DMS 273 (cell line): ENCODE measurements around the gene MCM3AP.
"Not testable (repeated sequence)": the region's sequence is repeated elsewhere in the genome, so short reads cannot be mapped to it uniquely, and the experiment has no call there.

Source experiments
- DNase-seq: peaks from one replicate; lab custom pipeline; 2025; ENCODE audit not compliant: unreplicated experiment; lab: John Stamatoyannopoulos, UW

The MCM3AP gene

GRCh38 chr21:46245213-46245915 lies 40.0 kb downstream of the MCM3AP start:
- DNase-seq = no peak

GRCh38 chr21:46244602-46245001 lies 40.8 kb downstream of the MCM3AP start:
- no peak for DNase-seq

GRCh38 chr21:46243960-46244361 lies 41.5 kb downstream of the MCM3AP start:
- no peak for DNase-seq

GRCh38 chr21:46243325-46243724 lies 42.1 kb downstream of the MCM3AP start:
- no peak for DNase-seq

- not testable (repeated sequence) for DNase-seq
These were observed 43.8 kb downstream of the MCM3AP start for GRCh38 chr21:46241577-46241976.

GRCh38 chr21:46239817-46240325 lies 45.5 kb downstream of the MCM3AP start:
- no peak for DNase-seq

- DNase-seq = no peak
These were observed 47.9 kb downstream of the MCM3AP start for GRCh38 chr21:46237474-46237873.

GRCh38 chr21:46234436-46234950 lies 50.9 kb downstream of the MCM3AP start:
- DNase-seq = no peak

- DNase-seq = no peak
These were observed 55.5 kb downstream of the MCM3AP start for GRCh38 chr21:46229923-46230260.

- peak; percentile 82 for DNase-seq
These were observed 56.1 kb downstream of the MCM3AP start for GRCh38 chr21:46229133-46229922.

GRCh38 chr21:46228345-46229051 lies 56.9 kb downstream of the MCM3AP start, which contains the start of gene LSS:
TSS of gene LSS (minus strand) at chr21:46228774. CDS start at chr21:46228745, 29 bp downstream.
- peak; percentile 99 for DNase-seq

- peak; percentile 37 for DNase-seq
These were observed 57.5 kb downstream of the MCM3AP start for GRCh38 chr21:46227811-46228344.

GRCh38 chr21:46226920-46227599 lies 58.4 kb downstream of the MCM3AP start:
- peak; percentile 46 for DNase-seq

GRCh38 chr21:46226146-46226545 lies 59.3 kb downstream of the MCM3AP start:
- DNase-seq = no peak

GRCh38 chr21:46223661-46224060 lies 61.8 kb downstream of the MCM3AP start:
- DNase-seq = not testable (repeated sequence)

GRCh38 chr21:46223217-46223616 lies 62.2 kb downstream of the MCM3AP start:
- DNase-seq = no peak

- DNase-seq = no peak
These were observed 62.8 kb downstream of the MCM3AP start for GRCh38 chr21:46222436-46223116.

- DNase-seq = peak; percentile 24
These were observed 63.6 kb downstream of the MCM3AP start for GRCh38 chr21:46221664-46222435.

- DNase-seq = no peak
These were observed 64.6 kb downstream of the MCM3AP start for GRCh38 chr21:46220847-46221246.
